ENCODE measurements around the gene CNTNAP5. TPM values are rescaled to one million over a fixed set of nuclear protein-coding genes. Genes with fewer than 3 reads are reported as not detected.

The CNTNAP5 gene
- total and polyA plus RNA-seq, 7 donors: not detected

DNA sequence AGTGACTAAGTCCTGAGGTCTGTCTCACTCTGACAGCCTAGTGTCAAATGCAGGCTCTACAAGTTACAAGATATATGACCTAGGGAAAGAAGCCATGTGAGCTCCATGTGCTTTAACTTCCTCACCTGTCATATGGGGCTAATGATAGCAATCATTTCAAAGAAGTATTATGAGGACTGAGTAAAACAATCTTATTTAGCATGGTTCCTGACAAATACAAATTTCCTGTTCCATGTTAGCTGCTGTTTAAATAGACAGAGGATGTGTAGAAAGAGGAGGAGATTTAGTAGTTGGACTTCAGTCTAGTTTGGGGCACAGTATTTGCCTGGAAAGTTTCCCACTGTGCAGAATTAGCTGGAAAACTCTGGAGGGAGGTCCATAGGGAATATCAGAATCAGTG, 545.8 kb downstream of the CNTNAP5 start:
- DNase-seq (no peak), ATAC-seq (no peak)
- intact Hi-C loops (cut with DNase I): no loop called here
- Histone ChIP-seq H3K9me3 (no peaks in the 10 kb centered on the region), H3K4me3 (no peak overlapping the region), H3K27ac (no peak overlapping the region), H3K27me3 (ENCODE audit: insufficient read depth in 3 of 3, low read length in 2 of 3) (no peaks in the 10 kb centered on the region), H3K36me3 (ENCODE audit: insufficient read depth in 1 of 2, low read depth in 1 of 2) (no peaks in the 10 kb centered on the region), H3K4me1 (no peaks in the 10 kb centered on the region)
- no peak for TF ChIP-seq CTCF (IDR thresholded peaks at IDR 0.05)

DNA sequence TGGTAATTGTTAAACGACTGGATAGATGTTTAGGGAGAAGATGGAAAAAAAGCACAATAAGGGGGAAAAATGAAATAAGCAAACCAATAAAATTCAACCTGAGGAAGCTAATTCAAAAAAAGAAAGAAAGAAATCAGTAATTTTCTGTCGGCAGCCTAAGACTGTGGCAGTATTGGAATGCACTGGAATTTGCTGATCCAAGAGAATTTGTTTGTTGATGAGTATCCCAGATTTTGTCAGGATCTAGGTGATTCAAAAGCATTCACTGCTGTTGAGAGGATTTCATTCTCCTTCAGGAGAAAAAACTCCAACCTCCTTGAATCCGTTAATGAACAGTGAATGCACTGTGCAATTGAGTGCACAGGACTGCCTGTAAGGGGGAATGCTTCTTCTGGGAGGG, 546.7 kb downstream of the CNTNAP5 start:
- no peak for ATAC-seq
- intact Hi-C loops (cut with DNase I): no loop called here
- Histone ChIP-seq H3K27me3 (ENCODE audit: insufficient read depth in 3 of 3, low read length in 2 of 3) (no peaks in the 10 kb centered on the region), H3K4me1 (no peaks in the 10 kb centered on the region), H3K9me3 (no peaks in the 10 kb centered on the region), H3K4me3 (no peak overlapping the region), H3K27ac (no peak overlapping the region), H3K36me3 (ENCODE audit: insufficient read depth in 1 of 2, low read depth in 1 of 2) (no peaks in the 10 kb centered on the region)
- TF ChIP-seq CTCF (IDR thresholded peaks at IDR 0.05): no peak
- 77 to 84% (median 79%) methylated on average over 3 of the region's 3 CpGs for WGBS, 3 donors
- DNase-seq: no peak

- ATAC-seq (no peak), DNase-seq (no peak)
- intact Hi-C loops (cut with DNase I): no loop called here
- no peaks in the 10 kb centered on the region for H3K27me3 ChIP-seq (ENCODE audit: insufficient read depth in 3 of 3, low read length in 2 of 3)
- no peak overlapping the region for H3K4me3 ChIP-seq
- H3K27ac ChIP-seq: no peak overlapping the region
- 74 to 83% (median 78%) methylated on average over 1 of the region's 1 CpG for WGBS, 3 donors
- H3K4me1 ChIP-seq: no peaks in the 10 kb centered on the region
- H3K9me3 ChIP-seq: no peaks in the 10 kb centered on the region
- no peak for TF ChIP-seq CTCF (IDR thresholded peaks at IDR 0.05)
- H3K36me3 ChIP-seq (ENCODE audit: insufficient read depth in 1 of 2, low read depth in 1 of 2): no peaks in the 10 kb centered on the region
Observed at GRCh38 chr2:124572934-124573634, 548.0 kb downstream of the CNTNAP5 start.

DNA sequence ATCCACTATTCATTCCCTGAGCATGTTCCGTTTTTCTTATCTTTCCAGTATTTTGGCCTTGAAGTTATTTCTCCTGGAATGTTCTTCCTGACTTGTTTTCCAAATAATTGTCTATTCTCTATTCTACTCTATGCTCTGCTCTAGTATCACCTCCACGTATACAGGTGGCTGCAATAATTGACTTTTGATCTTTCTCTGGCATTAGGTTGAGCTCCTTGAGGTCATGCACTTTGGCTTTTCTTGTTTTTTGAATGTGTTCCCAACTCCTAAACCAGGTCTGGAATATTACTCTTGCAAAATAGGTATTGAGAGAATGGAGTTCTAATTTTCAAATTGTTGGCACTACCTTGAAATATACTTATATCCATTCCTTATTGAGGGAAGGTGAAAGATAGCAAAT, 550.4 kb downstream of the CNTNAP5 start:
- ATAC-seq: no peak
- Histone ChIP-seq H3K27ac (no peak overlapping the region), H3K36me3 (ENCODE audit: insufficient read depth in 1 of 2, low read depth in 1 of 2) (no peaks in the 10 kb centered on the region), H3K9me3 (no peaks in the 10 kb centered on the region), H3K4me1 (no peaks in the 10 kb centered on the region), H3K27me3 (ENCODE audit: insufficient read depth in 3 of 3, low read length in 2 of 3) (no peaks in the 10 kb centered on the region), H3K4me3 (no peak overlapping the region)
- TF ChIP-seq CTCF (IDR thresholded peaks at IDR 0.05): no peak
- DNase-seq: no peak
- WGBS, 3 donors: 75 to 81% (median 81%) methylated on average over 2 of the region's 2 CpGs
- intact Hi-C loops (cut with DNase I): no loop called here

DNA sequence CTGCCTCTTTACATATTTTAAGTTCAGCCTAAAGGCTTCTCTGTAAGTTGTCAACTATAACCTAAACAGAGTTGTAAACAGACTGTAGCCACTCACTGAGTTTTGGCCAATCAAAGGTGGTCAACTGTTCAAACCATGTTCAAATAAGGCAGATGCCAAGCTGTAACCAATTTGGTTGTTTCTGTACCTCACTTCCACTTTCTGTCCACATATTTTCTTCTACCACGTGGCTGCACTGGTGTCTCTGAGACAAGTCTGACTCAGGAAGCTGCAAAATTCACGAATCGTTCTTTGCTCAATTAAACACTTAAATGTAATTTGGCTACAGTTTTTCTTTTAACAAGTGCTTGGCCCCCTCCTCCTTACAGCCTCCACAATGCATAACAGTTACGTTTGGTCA, 555.2 kb downstream of the CNTNAP5 start:
- WGBS, 3 donors: 80 to 81% (median 80%) methylated on average over 4 of the region's 4 CpGs
- H3K27me3 ChIP-seq (ENCODE audit: insufficient read depth in 3 of 3, low read length in 2 of 3): no peaks in the 10 kb centered on the region
- no peak for DNase-seq
- H3K4me1 ChIP-seq: no peaks in the 10 kb centered on the region
- no peaks in the 10 kb centered on the region for H3K9me3 ChIP-seq
- intact Hi-C loops (cut with DNase I): no loop called here
- no peak overlapping the region for H3K27ac ChIP-seq
- H3K36me3 ChIP-seq (ENCODE audit: insufficient read depth in 1 of 2, low read depth in 1 of 2): no peaks in the 10 kb centered on the region
- no peak overlapping the region for H3K4me3 ChIP-seq
- no peak for ATAC-seq
- no peak for TF ChIP-seq CTCF (IDR thresholded peaks at IDR 0.05)

All from psoas muscle (tissue), 8 donors.